DMS53 (cell line): ENCODE data around the gene SMIM33.
A peak's percentile ranks its signal among the peaks of the same experiment; 100 is the strongest.
"Not testable (repeated sequence)": the region's sequence is repeated elsewhere in the genome, so short reads cannot be mapped to it uniquely, and the experiment has no call there.

Source experiments
- DNase-seq: peaks from one replicate; lab custom pipeline; 2025; lab: John Stamatoyannopoulos, UW

SMIM33 gene

GRCh38 chr5:139457241-139457640, 13.6 kb upstream of the SMIM33 start:
- DNase-seq = no peak

- no peak for DNase-seq
Observed at GRCh38 chr5:139457653-139458306, 13.0 kb upstream of the SMIM33 start.

- DNase-seq = no peak
Observed at GRCh38 chr5:139458580-139459407, 12.0 kb upstream of the SMIM33 start.

- DNase-seq = peak; percentile 24
Observed at GRCh38 chr5:139459451-139459934, 11.3 kb upstream of the SMIM33 start.

GRCh38 chr5:139460455-139460854, 10.3 kb upstream of the SMIM33 start:
- no peak for DNase-seq

- DNase-seq = no peak
Observed at GRCh38 chr5:139461176-139461575, 9.6 kb upstream of the SMIM33 start.

- DNase-seq = no peak
Observed at GRCh38 chr5:139461698-139462097, 9.1 kb upstream of the SMIM33 start.

- DNase-seq = no peak
Observed at GRCh38 chr5:139462586-139463276, 8.1 kb upstream of the SMIM33 start, which contains the start of gene ECSCR. TSS of gene ECSCR (minus strand) at chr5:139462743. CDS start at chr5:139462670, 73 bp downstream.

GRCh38 chr5:139468421-139468931, 2.3 kb upstream of the SMIM33 start:
- no peak for DNase-seq

GRCh38 chr5:139472386-139473030, 1.7 kb downstream of the SMIM33 start:
- DNase-seq = no peak

GRCh38 chr5:139473105-139473504, 2.3 kb downstream of the SMIM33 start:
- DNase-seq = no peak

- DNase-seq = no peak
Observed at GRCh38 chr5:139473565-139473964, 2.8 kb downstream of the SMIM33 start.

- no peak for DNase-seq
Observed at GRCh38 chr5:139474890-139475791, 4.3 kb downstream of the SMIM33 start.

GRCh38 chr5:139475865-139476617, 5.2 kb downstream of the SMIM33 start:
- DNase-seq = no peak

GRCh38 chr5:139478657-139479423, 8.0 kb downstream of the SMIM33 start:
- DNase-seq = not testable (repeated sequence)

GRCh38 chr5:139479729-139480128, 8.9 kb downstream of the SMIM33 start:
- not testable (repeated sequence) for DNase-seq

- DNase-seq = no peak
Observed at GRCh38 chr5:139481122-139481533, 10.3 kb downstream of the SMIM33 start.

GRCh38 chr5:139481580-139482049, 10.8 kb downstream of the SMIM33 start:
- peak; percentile 44 for DNase-seq
